ENCODE results near the gene ZNF398.
"Not testable (repeated sequence)": the region's sequence is repeated elsewhere in the genome, so short reads cannot be mapped to it uniquely, and the experiment has no call there.

Gene ZNF398

GRCh38 chr7:149147072-149147751, at the start of gene ZNF398:
TSS of gene ZNF398 (plus strand) at chr7:149147453. CDS start at chr7:149147743, 290 bp downstream.
- peak; percentile 79 for DNase-seq

GRCh38 chr7:149099058-149099457, 48.2 kb upstream of the ZNF398 start:
- no peak for DNase-seq

GRCh38 chr7:149100821-149101220, 46.4 kb upstream of the ZNF398 start:
- no peak for DNase-seq

GRCh38 chr7:149102666-149103065, 44.6 kb upstream of the ZNF398 start:
- DNase-seq, result no peak

- DNase-seq, result no peak
These were observed 43.8 kb upstream of the ZNF398 start for GRCh38 chr7:149103424-149103823.

GRCh38 chr7:149104214-149104613, 43.0 kb upstream of the ZNF398 start:
- no peak for DNase-seq

- DNase-seq, result no peak
These were observed 42.5 kb upstream of the ZNF398 start for GRCh38 chr7:149104749-149105148.

GRCh38 chr7:149109969-149110368, 37.3 kb upstream of the ZNF398 start:
- no peak for DNase-seq

- DNase-seq, result no peak
These were observed 21.9 kb upstream of the ZNF398 start for GRCh38 chr7:149125189-149125862.

GRCh38 chr7:149125863-149126661, 21.2 kb upstream of the ZNF398 start, which contains the start of gene ZNF425:
TSS of gene ZNF425 (minus strand) at chr7:149126324. CDS start at chr7:149126213, 111 bp downstream.
- peak; percentile 96 for DNase-seq

- DNase-seq, result peak; percentile 71
These were observed 20.5 kb upstream of the ZNF398 start for GRCh38 chr7:149126662-149127266.

GRCh38 chr7:149130572-149131198, 16.6 kb upstream of the ZNF398 start:
- no peak for DNase-seq

- DNase-seq, result no peak
These were observed 14.1 kb upstream of the ZNF398 start for GRCh38 chr7:149133028-149133710.

- DNase-seq, result no peak
These were observed 11.1 kb upstream of the ZNF398 start for GRCh38 chr7:149136118-149136517.

- DNase-seq, result no peak
These were observed 6.4 kb upstream of the ZNF398 start for GRCh38 chr7:149140831-149141230.

GRCh38 chr7:149141893-149142292, 5.4 kb upstream of the ZNF398 start:
- no peak for DNase-seq

GRCh38 chr7:149144436-149144922, 2.8 kb upstream of the ZNF398 start:
- not testable (repeated sequence) for DNase-seq

- DNase-seq, result no peak
These were observed 2.0 kb upstream of the ZNF398 start for GRCh38 chr7:149145031-149145845.

GRCh38 chr7:149147752-149148653, 750 bp downstream of the ZNF398 start:
- peak; percentile 58 for DNase-seq

GRCh38 chr7:149150981-149151380, 3.7 kb downstream of the ZNF398 start:
- no peak for DNase-seq

Measured in stimulated activated CD4-positive, alpha-beta T cell treated with anti-CD3 and anti-CD28 coated beads, Interleukin-12 subunit alpha, Interleukin-12 subunit beta, amount 100 ng/mL, for 4 hours (primary cell).